Right hindlimb (tissue), 1 donor: Measurements from ENCODE around the gene NLRC3.

Source experiments
- DNase-seq: peaks from one replicate; pipeline ENCODE4 v3.0.0-alpha.2; 2018

Gene NLRC3

GRCh38 chr16:3578610-3579551 is 1.7 kb upstream of the NLRC3 start:
- DNase-seq: peak; percentile 35

GRCh38 chr16:3578121-3578520 is 918 bp upstream of the NLRC3 start:
- DNase-seq: no peak

GRCh38 chr16:3576211-3576610 is 992 bp downstream of the NLRC3 start:
- no peak for DNase-seq

GRCh38 chr16:3575491-3575890 is 1.7 kb downstream of the NLRC3 start:
- DNase-seq: no peak

GRCh38 chr16:3574195-3574594 is 3.0 kb downstream of the NLRC3 start:
- no peak for DNase-seq

GRCh38 chr16:3573146-3573815 is 3.9 kb downstream of the NLRC3 start:
- DNase-seq: no peak

GRCh38 chr16:3570420-3571062 is 6.7 kb downstream of the NLRC3 start:
- no peak for DNase-seq

GRCh38 chr16:3569851-3570250 is 7.4 kb downstream of the NLRC3 start:
- DNase-seq: no peak

GRCh38 chr16:3566990-3567389 is 10.2 kb downstream of the NLRC3 start:
- no peak for DNase-seq

- no peak for DNase-seq
Measured at GRCh38 chr16:3564889-3565141, 12.4 kb downstream of the NLRC3 start.

- DNase-seq: no peak
Measured at GRCh38 chr16:3564130-3564888, 12.9 kb downstream of the NLRC3 start.

- no peak for DNase-seq
Measured at GRCh38 chr16:3562914-3563480, 14.2 kb downstream of the NLRC3 start.

- DNase-seq: no peak
Measured at GRCh38 chr16:3561626-3562025, 15.6 kb downstream of the NLRC3 start.

- no peak for DNase-seq
Measured at GRCh38 chr16:3554351-3554928, 22.8 kb downstream of the NLRC3 start.

- no peak for DNase-seq
Measured at GRCh38 chr16:3553138-3553923, 23.9 kb downstream of the NLRC3 start.

GRCh38 chr16:3550851-3551847 is 26.1 kb downstream of the NLRC3 start:
- DNase-seq: no peak

GRCh38 chr16:3549906-3550305 is 27.3 kb downstream of the NLRC3 start:
- no peak for DNase-seq

- DNase-seq: no peak
Measured at GRCh38 chr16:3548859-3549258, 28.3 kb downstream of the NLRC3 start.

- no peak for DNase-seq
Measured at GRCh38 chr16:3548445-3548844, 28.8 kb downstream of the NLRC3 start.

GRCh38 chr16:3546986-3547682 is 30.1 kb downstream of the NLRC3 start:
- no peak for DNase-seq
